Natural killer cell (primary cell): ENCODE results near the gene KRT33B. TPM values are rescaled to one million over a fixed set of nuclear protein-coding genes. Genes with fewer than 3 reads are reported as not detected.

Experiments
- ATAC-seq, 3 donors: fragments of 150-1000 bp in 2 of 3; fragments of 200-7000 bp in 1 of 3; cut with Tn5 transposase; 1 replicate in 1 of 3; 2 replicates in 2 of 3; pipeline ENCODE4 v1.10.0; 2021; ENCODE audit warnings: mild to moderate bottlenecking in 2 of 3, moderate library complexity in 2 of 3
- DNase-seq, 2 donors: peaks; one replicate each; pipeline versions ENCODE4 v3.0.0 to v3.0.0-alpha.2; 2013 to 2021; ENCODE audit warnings: mixed read lengths in 1 of 2
- H3K27ac ChIP-seq: one replicate; pipeline ENCODE4 v1.5.1; 2013; ENCODE audit warnings: mild to moderate bottlenecking, low read length
- H3K27me3 ChIP-seq: one replicate; pipeline ENCODE4 v1.6.1; 2013; ENCODE audit warnings: low read length; ENCODE audit not compliant: control insufficient read depth, insufficient read depth
- H3K36me3 ChIP-seq: one replicate; pipeline ENCODE4 v1.6.1; 2013; ENCODE audit warnings: low read length; ENCODE audit not compliant: control insufficient read depth, insufficient read depth
- H3K4me1 ChIP-seq: one replicate; pipeline ENCODE4 v1.6.1; 2013; ENCODE audit warnings: low read length; ENCODE audit not compliant: control insufficient read depth, insufficient read depth
- H3K4me3 ChIP-seq: one replicate; pipeline ENCODE4 v1.5.1; 2013; ENCODE audit warnings: low read length
- H3K9me3 ChIP-seq: one replicate; pipeline ENCODE4 v1.6.1; 2013; ENCODE audit warnings: low read length; ENCODE audit not compliant: control insufficient read depth, insufficient read depth
- H3K27ac Mint-ChIP-seq, 2 donors: one replicate each; pipeline ENCODE4 v1.8.0; 2022; ENCODE audit warnings: mild to moderate bottlenecking in 2 of 2, mixed read lengths in 2 of 2, moderate library complexity in 1 of 2
- H3K27me3 Mint-ChIP-seq, 2 donors: one replicate each; pipeline ENCODE4 v1.8.0; 2022; ENCODE audit warnings: low read depth in 2 of 2, mixed read lengths in 2 of 2
- H3K36me3 Mint-ChIP-seq: one replicate; pipeline ENCODE4 v1.8.0; 2022; ENCODE audit warnings: mixed read lengths
- H3K4me1 Mint-ChIP-seq, 2 donors: one replicate each; pipeline ENCODE4 v1.8.0; 2022; ENCODE audit warnings: mixed read lengths in 2 of 2
- H3K4me3 Mint-ChIP-seq: one replicate; pipeline ENCODE4 v1.8.0; 2022; ENCODE audit warnings: mild to moderate bottlenecking, moderate library complexity, mixed read lengths
- H3K9me3 Mint-ChIP-seq, 2 donors: one replicate each; pipeline ENCODE4 v1.8.0; 2022; ENCODE audit warnings: mixed read lengths in 2 of 2
- WGBS: methylation state at CpG from one replicate; pipeline ENCODE4 v1.1.7; 2013; ENCODE audit warnings: missing lambda C conversion rate; ENCODE audit not compliant: insufficient coverage; 5-methylcytosine and 5-hydroxymethylcytosine counted together
- intact Hi-C: fragments of 100-400 bp; cut with micrococcal nuclease; formaldehyde crosslinking; loops from one replicate; pipeline ENCODE4 v1.14.2; 2022
- total RNA-seq, 4 donors: library from RNA; stranded (reverse); fragments of 120-200 nt in 1 of 4; gene quantifications; one replicate each; pipeline versions ENCODE4 v1.2.3 to v1.2.4, GENCODE V29; 2013 to 2022
- TF ChIP-seq, protein P1 (sequence below): fragments of 200-600 bp; IDR thresholded peaks from one replicate; pipeline ENCODE4 v1.8.0; 2022; ENCODE audit warnings: antibody characterized with exemption

KRT33B gene
- total RNA-seq, 3 donors from 2014 or later (not counting 1 experiment from before 2014, with no cell fraction given), result not detected

DNA sequence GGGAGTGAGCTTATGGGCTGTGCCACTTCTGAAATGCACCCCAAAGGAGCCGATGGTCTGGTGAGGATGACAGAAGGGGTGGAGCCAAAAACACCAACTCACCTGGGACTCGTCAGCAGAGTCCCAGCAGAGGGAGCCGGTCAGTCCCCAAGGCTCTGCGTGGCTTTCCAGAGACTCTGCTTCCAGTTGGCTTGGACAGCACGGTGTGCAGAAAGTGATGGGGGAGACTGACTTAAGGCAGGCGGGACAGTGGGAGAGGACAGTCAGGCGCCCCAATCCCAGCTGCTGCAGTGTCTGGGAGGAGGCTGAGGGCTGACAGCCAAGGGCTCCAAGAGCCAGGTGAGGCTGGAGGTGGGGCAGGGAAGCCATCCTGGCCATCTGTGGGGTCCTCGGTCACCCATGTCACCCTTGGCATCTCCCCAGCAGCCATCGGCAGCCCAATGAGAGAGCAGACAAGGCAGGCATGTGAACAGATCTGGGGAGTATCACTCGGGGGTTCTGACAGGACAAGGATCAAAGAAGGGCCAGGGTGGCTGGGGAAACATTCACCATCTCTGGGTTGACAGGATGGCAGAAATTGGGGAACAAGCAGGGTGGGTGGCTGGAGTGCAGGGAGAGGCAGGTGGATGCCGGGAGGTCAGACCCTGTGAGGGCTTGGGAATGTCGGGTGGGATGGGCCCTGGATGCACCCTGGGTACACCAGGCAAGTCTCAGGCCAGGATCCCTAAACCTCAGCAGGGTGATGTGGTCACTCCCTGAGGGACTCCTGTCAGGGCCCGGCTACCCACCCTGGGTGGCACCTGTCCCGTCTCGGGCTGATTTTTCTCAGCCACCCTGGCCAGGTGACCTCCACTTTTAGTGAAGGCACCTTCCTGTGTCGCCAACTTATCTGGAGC is 45.2 kb downstream of the KRT33B start:
- 78% methylated on average over 16 of the region's 16 CpGs for WGBS
- DNase-seq (peak in 1 of 2 donors; percentile 55), ATAC-seq (no peak)
- TF ChIP-seq, protein P1, sequence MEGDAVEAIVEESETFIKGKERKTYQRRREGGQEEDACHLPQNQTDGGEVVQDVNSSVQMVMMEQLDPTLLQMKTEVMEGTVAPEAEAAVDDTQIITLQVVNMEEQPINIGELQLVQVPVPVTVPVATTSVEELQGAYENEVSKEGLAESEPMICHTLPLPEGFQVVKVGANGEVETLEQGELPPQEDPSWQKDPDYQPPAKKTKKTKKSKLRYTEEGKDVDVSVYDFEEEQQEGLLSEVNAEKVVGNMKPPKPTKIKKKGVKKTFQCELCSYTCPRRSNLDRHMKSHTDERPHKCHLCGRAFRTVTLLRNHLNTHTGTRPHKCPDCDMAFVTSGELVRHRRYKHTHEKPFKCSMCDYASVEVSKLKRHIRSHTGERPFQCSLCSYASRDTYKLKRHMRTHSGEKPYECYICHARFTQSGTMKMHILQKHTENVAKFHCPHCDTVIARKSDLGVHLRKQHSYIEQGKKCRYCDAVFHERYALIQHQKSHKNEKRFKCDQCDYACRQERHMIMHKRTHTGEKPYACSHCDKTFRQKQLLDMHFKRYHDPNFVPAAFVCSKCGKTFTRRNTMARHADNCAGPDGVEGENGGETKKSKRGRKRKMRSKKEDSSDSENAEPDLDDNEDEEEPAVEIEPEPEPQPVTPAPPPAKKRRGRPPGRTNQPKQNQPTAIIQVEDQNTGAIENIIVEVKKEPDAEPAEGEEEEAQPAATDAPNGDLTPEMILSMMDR, result no peak
- Mint-ChIP-seq H3K9me3 (peaks cover 0 to 2% of the 10 kb centered on the region in 2 donors), H3K4me1 (no peaks in the 10 kb centered on the region), H3K36me3 (no peaks in the 10 kb centered on the region), H3K27ac (peak overlapping the region in 1 of 2 donors; percentile 47), H3K4me3 (no peak overlapping the region), H3K27me3 (peaks cover 0 to 3% of the 10 kb centered on the region in 2 donors)
- Histone ChIP-seq H3K4me1 (peaks cover 32% of the 10 kb centered on the region), H3K27me3 (no peaks in the 10 kb centered on the region), H3K4me3 (no peak overlapping the region), H3K36me3 (no peaks in the 10 kb centered on the region), H3K27ac (no peak overlapping the region), H3K9me3 (no peaks in the 10 kb centered on the region)
- intact Hi-C loops, result loop anchor here (10.0 kb wide), 2 partner anchors 420 to 520 kb away; no protein-coding TSS in a partner anchor

DNA sequence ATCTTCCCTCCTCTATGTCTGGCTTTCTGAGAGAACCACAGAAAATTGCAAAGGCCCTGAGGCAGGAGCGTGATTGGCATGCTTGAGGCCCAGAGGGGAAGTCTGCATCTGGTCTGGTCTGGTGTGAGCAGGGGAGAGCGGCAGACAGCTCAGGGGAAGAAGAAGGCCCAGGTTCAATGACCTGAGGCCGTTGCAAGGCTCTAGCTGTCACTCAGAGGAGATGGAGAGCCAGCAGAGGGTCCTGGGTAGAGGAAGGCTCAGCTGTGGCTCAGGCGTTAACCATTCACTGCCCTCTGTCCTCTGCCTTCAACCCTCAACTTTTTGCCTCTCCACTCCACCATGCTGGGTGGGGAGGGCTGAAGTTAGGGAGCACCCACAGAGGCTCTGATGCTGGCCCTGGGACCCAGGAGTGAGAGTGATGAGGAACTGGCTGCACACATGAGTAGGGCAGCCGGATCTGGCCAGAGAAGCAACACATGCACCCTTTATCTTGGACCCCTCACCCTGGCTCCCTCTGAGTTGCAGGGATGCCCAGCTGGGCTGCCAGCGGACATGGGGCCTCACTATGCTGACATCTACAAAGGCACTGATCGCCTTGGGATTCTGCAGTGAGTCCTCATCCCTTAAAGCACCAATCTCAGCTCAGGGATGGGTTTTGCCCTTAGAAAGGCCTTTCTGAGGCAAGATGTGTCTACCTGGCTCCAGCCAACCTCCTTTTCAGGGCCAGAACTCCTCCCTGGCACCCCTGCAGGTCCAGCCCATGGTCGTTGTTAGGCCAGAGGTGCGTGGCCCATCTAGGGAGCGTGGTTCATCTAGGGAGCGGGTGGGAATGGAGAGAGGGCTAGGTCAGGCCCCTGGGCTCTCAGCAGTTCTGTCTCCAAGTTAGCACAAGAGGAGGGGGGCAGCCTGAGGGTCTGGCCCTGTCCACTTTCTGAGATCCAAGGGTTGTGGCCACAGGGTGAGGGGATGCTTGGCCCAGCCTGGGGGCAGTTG is 46.4 kb downstream of the KRT33B start:
- no peaks in the 10 kb centered on the region for H3K27me3 ChIP-seq
- intact Hi-C loops, result loop anchor here (10.0 kb wide), 2 partner anchors 418 to 518 kb away; no protein-coding TSS in a partner anchor
- H3K4me3 ChIP-seq, result no peak overlapping the region
- Mint-ChIP-seq H3K9me3 (peaks cover 0 to 3% of the 10 kb centered on the region in 2 donors), H3K27ac (no peak overlapping the region), H3K4me3 (no peak overlapping the region), H3K4me1 (no peaks in the 10 kb centered on the region), H3K36me3 (no peaks in the 10 kb centered on the region), H3K27me3 (peaks cover 0 to 3% of the 10 kb centered on the region in 2 donors)
- H3K9me3 ChIP-seq, result no peaks in the 10 kb centered on the region
- TF ChIP-seq, protein P1, result no peak
- no peak overlapping the region for H3K27ac ChIP-seq
- DNase-seq (no peak), ATAC-seq (no peak)
- 88% methylated on average over 10 of the region's 11 CpGs for WGBS
- H3K4me1 ChIP-seq, result peaks cover 30% of the 10 kb centered on the region
- no peaks in the 10 kb centered on the region for H3K36me3 ChIP-seq

DNA sequence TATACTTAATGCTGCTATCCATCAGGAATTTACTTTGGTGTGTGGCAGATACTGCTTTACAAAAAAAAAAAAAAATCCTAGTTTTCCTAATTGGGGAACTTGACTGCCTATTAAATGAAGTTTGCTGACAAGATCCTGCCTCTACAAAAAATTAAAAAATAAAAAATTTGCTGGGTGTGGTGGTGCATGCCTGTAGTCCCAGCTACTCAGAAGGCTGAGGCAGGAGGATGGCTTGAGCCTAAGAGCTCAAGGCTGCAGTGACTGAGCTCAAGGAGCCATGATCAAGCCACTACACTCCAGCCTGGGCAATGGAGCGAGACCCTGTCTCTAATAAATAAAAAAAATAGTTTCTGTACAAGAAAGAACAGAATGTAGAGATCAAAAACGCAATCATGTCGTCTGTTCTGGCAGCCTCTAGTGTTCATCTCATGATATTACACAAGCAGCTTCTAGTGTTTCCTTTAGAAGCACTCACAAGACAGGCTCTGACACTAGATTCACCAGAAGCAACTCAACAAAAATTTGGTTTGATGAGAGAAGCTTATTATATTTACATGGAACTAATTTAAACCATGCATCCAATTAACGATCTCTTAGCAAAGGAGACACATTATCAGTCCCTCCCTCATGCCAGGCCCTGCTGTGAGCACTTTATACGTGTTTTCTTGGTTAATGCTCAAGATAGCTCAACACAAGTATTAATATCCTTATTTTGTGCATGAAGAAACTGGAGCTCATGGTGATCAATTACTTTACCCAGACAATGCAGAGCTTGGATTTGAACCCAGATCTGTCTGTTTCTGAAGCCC is 47.3 kb downstream of the KRT33B start:
- Histone ChIP-seq H3K36me3 (no peaks in the 10 kb centered on the region), H3K4me3 (no peak overlapping the region), H3K27me3 (no peaks in the 10 kb centered on the region), H3K9me3 (no peaks in the 10 kb centered on the region), H3K27ac (no peak overlapping the region), H3K4me1 (peaks cover 21% of the 10 kb centered on the region)
- Mint-ChIP-seq H3K4me3 (no peak overlapping the region), H3K4me1 (no peaks in the 10 kb centered on the region), H3K9me3 (peaks cover 0 to 3% of the 10 kb centered on the region in 2 donors), H3K36me3 (no peaks in the 10 kb centered on the region), H3K27ac (no peak overlapping the region), H3K27me3 (peaks cover 0 to 5% of the 10 kb centered on the region in 2 donors)
- intact Hi-C loops, result loop anchor here (10.0 kb wide), 2 partner anchors 417 to 517 kb away; no protein-coding TSS in a partner anchor
- ATAC-seq (peak; percentile 51 to 76 (median 64)), DNase-seq (peak in 1 of 2 donors; percentile 75)
- TF ChIP-seq, protein P1, result peak; percentile 75
- WGBS, result 36% methylated on average over 4 of the region's 5 CpGs
